HFF-Myc (cell line): ENCODE results near the gene PCDHA10.

ENCODE experiments used
- DNase-seq: peaks from one replicate; pipeline ENCODE4 v3.0.0-alpha.2; 2011; ENCODE audit warnings: low read depth; ENCODE audit errors: extremely low read depth
- H3K4me3 ChIP-seq: replicated peaks from 2 replicates; pipeline ENCODE4 v1.5.1; 2011; ENCODE audit warnings: low read depth, mild to moderate bottlenecking, control low read depth, low read length
- TF ChIP-seq, protein P1 (sequence below): IDR thresholded peaks from 2 replicates; pipeline ENCODE4 v1.5.1; 2012; ENCODE audit warnings: mild to moderate bottlenecking, low read depth, low read length, control low read depth; ENCODE audit errors: missing control alignments

PCDHA10 gene

DNA sequence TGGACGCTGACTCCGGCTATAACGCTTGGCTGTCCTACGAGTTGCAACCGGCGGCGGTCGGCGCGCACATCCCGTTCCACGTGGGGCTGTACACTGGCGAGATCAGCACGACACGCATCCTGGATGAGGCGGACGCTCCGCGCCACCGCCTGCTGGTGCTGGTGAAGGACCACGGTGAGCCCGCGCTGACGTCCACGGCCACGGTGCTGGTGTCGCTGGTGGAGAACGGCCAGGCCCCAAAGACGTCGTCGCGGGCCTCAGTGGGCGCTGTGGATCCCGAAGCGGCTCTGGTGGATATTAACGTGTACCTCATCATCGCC is 21.5 kb downstream of the PCDHA10 start:
- no peak for DNase-seq
- no peak overlapping the region for H3K4me3 ChIP-seq
- TF ChIP-seq, protein P1, sequence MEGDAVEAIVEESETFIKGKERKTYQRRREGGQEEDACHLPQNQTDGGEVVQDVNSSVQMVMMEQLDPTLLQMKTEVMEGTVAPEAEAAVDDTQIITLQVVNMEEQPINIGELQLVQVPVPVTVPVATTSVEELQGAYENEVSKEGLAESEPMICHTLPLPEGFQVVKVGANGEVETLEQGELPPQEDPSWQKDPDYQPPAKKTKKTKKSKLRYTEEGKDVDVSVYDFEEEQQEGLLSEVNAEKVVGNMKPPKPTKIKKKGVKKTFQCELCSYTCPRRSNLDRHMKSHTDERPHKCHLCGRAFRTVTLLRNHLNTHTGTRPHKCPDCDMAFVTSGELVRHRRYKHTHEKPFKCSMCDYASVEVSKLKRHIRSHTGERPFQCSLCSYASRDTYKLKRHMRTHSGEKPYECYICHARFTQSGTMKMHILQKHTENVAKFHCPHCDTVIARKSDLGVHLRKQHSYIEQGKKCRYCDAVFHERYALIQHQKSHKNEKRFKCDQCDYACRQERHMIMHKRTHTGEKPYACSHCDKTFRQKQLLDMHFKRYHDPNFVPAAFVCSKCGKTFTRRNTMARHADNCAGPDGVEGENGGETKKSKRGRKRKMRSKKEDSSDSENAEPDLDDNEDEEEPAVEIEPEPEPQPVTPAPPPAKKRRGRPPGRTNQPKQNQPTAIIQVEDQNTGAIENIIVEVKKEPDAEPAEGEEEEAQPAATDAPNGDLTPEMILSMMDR = no peak

DNA sequence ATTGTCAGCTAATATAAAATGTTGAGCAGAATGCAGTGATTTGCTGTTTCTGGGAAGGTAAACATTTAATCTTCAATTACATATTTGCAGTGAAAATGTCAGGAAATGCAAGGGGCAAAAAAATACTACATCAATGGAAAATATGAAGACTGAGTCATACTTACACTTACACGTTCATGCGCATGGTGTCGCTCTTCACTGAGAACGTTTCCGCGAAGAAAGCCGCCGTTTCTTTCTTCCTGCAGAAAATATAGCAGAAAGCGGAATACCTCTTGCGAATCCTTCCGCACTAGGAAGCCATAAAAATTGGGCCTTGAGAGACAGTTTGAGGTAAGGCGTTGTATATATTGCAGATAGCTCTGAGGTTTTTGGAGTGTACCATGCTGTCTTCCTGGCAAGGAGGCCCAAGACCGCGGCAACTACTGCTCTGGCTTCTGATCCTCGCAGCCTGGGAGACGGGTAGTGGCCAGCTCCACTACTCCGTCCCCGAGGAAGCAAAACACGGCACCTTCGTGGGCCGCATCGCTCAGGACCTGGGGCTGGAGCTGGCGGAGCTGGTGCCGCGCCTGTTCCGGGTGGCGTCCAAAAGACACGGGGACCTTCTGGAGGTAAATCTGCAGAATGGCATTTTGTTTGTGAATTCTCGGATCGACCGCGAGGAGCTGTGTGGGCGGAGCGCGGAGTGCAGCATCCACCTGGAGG is 26.3 kb downstream of the PCDHA10 start, which contains the start of gene PCDHA13:
TSS of gene PCDHA13 (plus strand) at position 236 of the 702 bp plus-strand sequence. CDS start at position 381, 145 bp downstream.
- TF ChIP-seq, protein P1 = peak; percentile 24
- no peak for DNase-seq
- H3K4me3 ChIP-seq = no peak within 1 kb of the TSS

DNA sequence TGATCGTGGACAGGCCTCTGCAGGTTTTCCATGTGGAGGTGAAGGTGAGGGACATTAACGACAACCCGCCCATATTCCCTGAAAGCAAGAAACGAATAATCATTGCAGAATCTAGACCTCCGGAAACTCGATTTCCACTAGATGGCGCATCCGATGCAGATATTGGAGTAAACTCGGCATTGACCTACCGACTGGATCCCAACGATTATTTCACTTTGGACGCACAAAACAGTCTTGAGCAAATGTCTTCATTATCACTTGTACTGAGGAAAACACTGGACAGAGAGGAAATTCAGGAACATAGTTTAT is 26.8 kb downstream of the PCDHA10 start:
- no peak overlapping the region for H3K4me3 ChIP-seq
- DNase-seq = no peak
- TF ChIP-seq, protein P1 = peak; percentile 25

DNA sequence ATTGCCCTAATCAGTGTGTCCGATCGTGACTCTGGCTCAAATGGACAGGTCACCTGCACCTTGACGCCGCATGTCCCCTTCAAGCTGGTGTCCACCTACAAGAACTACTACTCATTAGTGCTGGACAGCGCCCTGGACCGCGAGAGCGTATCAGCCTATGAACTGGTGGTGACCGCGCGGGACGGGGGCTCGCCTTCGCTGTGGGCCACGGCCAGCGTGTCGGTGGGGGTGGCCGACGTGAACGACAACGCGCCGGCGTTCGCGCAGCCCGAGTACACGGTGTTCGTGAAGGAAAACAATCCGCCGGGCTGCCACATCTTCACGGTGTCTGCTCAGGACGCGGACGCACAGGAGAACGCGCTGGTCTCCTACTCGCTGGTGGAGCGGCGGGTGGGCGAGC is 27.7 kb downstream of the PCDHA10 start:
- H3K4me3 ChIP-seq = no peak overlapping the region
- DNase-seq = no peak
- TF ChIP-seq, protein P1 = no peak

DNA sequence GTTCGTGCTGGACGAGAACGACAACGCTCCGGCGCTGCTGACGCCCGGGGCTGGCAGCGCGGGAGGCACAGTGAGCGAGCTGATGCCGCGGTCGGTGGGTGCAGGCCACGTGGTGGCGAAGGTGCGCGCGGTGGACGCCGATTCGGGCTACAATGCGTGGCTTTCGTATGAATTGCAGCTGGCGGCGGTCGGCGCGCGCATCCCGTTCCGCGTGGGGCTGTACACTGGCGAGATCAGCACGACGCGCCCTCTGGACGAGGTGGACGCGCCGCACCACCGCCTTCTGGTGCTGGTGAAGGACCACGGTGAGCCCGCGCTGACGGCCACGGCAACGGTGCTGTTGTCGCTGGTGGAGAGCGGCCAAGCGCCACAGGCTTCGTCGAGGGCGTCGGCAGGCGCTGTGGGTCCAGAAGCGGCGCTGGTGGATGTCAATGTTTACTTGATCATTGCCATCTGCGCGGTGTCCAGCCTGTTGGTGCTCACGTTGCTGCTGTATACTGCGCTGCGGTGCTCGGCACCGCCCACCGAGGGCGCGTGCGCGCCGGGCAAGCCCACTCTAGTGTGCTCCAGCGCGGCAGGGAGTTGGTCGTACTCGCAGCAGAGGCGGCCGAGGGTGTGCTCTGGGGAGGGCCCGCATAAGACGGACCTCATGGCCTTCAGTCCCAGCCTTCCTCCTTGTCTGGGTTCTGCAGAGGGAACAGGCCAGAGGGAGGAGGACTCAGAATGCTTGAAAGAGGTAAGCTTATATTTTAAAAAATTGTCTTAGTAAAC is 28.4 kb downstream of the PCDHA10 start:
- no peak overlapping the region for H3K4me3 ChIP-seq
- TF ChIP-seq, protein P1 = no peak
- DNase-seq = no peak

DNA sequence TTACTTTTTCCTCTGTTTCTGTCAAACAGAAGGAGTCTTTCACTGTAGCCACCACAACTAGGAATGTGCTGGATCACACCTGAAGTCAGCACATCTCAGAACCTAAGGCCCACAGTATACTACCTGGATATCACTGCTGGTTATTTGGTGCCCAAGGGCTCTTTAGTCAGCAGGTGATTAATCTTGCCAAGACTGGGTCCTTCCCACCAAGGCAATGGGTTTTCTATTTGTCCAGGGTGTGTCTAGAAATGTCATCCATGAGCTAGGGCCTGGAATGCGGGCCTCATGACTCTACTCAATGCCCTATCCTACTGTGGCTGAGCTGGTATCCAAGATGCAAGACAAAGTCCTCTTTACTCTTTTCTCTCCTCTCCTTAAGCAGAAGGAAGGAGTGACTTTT is 60.6 kb downstream of the PCDHA10 start:
- H3K4me3 ChIP-seq = no peak overlapping the region
- no peak for DNase-seq
- TF ChIP-seq, protein P1 = no peak
